Activated gamma-delta T cell treated with anti-CD3 and anti-CD28 coated beads, Interleukin-2, amount 50 U/mL, for 16 hours (primary cell): ENCODE measurements around the gene REEP1.
"Not testable (repeated sequence)": the region's sequence is repeated elsewhere in the genome, so short reads cannot be mapped to it uniquely, and the experiment has no call there.

ENCODE experiments used
- DNase-seq: peaks from one replicate; pipeline ENCODE4 v3.0.0-alpha.2; 2020; ENCODE audit warnings: low read depth

The REEP1 gene

GRCh38 chr2:86243950-86244733, 93.3 kb downstream of the REEP1 start:
- DNase-seq: no peak

- DNase-seq: no peak
Observed at GRCh38 chr2:86243272-86243671, 94.2 kb downstream of the REEP1 start.

- no peak for DNase-seq
Observed at GRCh38 chr2:86241611-86242010, 95.8 kb downstream of the REEP1 start.

- no peak for DNase-seq
Observed at GRCh38 chr2:86240251-86240650, 97.2 kb downstream of the REEP1 start.

- no peak for DNase-seq
Observed at GRCh38 chr2:86239745-86240144, 97.7 kb downstream of the REEP1 start.

GRCh38 chr2:86239326-86239725, 98.1 kb downstream of the REEP1 start:
- DNase-seq: no peak

- DNase-seq: no peak
Observed at GRCh38 chr2:86238354-86238753, 99.1 kb downstream of the REEP1 start.

- DNase-seq: no peak
Observed at GRCh38 chr2:86237172-86237571, 100.3 kb downstream of the REEP1 start.

- no peak for DNase-seq
Observed at GRCh38 chr2:86235196-86235980, 102.0 kb downstream of the REEP1 start.

GRCh38 chr2:86234563-86235131, 102.8 kb downstream of the REEP1 start:
- no peak for DNase-seq

GRCh38 chr2:86233436-86233835, 104.0 kb downstream of the REEP1 start:
- DNase-seq: no peak

GRCh38 chr2:86232910-86233309, 104.5 kb downstream of the REEP1 start:
- no peak for DNase-seq

GRCh38 chr2:86232373-86232784, 105.0 kb downstream of the REEP1 start:
- no peak for DNase-seq

- no peak for DNase-seq
Observed at GRCh38 chr2:86231680-86232372, 105.6 kb downstream of the REEP1 start.

GRCh38 chr2:86230961-86231360, 106.5 kb downstream of the REEP1 start:
- no peak for DNase-seq

- DNase-seq: no peak
Observed at GRCh38 chr2:86229221-86229620, 108.2 kb downstream of the REEP1 start.

- DNase-seq: not testable (repeated sequence)
Observed at GRCh38 chr2:86228574-86228973, 108.9 kb downstream of the REEP1 start.

- DNase-seq: no peak
Observed at GRCh38 chr2:86227685-86228084, 109.7 kb downstream of the REEP1 start.

- no peak for DNase-seq
Observed at GRCh38 chr2:86226636-86227520, 110.5 kb downstream of the REEP1 start.

GRCh38 chr2:86226070-86226469, 111.4 kb downstream of the REEP1 start:
- no peak for DNase-seq

GRCh38 chr2:86225581-86225980, 111.8 kb downstream of the REEP1 start:
- DNase-seq: no peak
